ENCODE data around the gene ATAD3C. TPM values are rescaled to one million over a fixed set of nuclear protein-coding genes. Genes with fewer than 3 reads are reported as not detected.
"Not testable (repeated sequence)": the region's sequence is repeated elsewhere in the genome, so short reads cannot be mapped to it uniquely, and the experiment has no call there.

The ATAD3C gene
- polyA plus RNA-seq, 1 donor (not counting 4 experiments of a cell fraction or from before 2014, with no cell fraction given): 0.39 TPM

GRCh38 chr1:1411626-1412025 lies 37.9 kb upstream of the ATAD3C start:
- dilution Hi-C loops (cut with MboI; ENCODE audit: extremely low pct_ligation_motif_present, low sequenced_read_pairs): no loop called here
- FAIRE-seq (no peak), DNase-seq (ENCODE audit: low read depth, low spot score) (no peak)
- H3K4me1 ChIP-seq (ENCODE audit: control insufficient read depth, extremely low read depth, insufficient read depth, low read length): peaks cover 8% of the 10 kb centered on the region
- H3K9me3 ChIP-seq (ENCODE audit: control insufficient read depth, low read depth, low read length): no peaks in the 10 kb centered on the region
- H2AFZ ChIP-seq (ENCODE audit: control insufficient read depth, low read length): no peak overlapping the region
- no peaks in the 10 kb centered on the region for H3K9me1 ChIP-seq (ENCODE audit: control insufficient read depth, extremely low read depth, insufficient read depth, low read length)
- H3K27ac ChIP-seq (ENCODE audit: control insufficient read depth, insufficient read depth, low read length): no peak overlapping the region
- no peaks in the 10 kb centered on the region for H3K27me3 ChIP-seq (ENCODE audit: control insufficient read depth, extremely low read depth, insufficient read depth, low read length)
- peaks cover 5% of the 10 kb centered on the region for H4K20me1 ChIP-seq (ENCODE audit: control insufficient read depth, extremely low read depth, insufficient read depth, low read length)
- H3K4me2 ChIP-seq (ENCODE audit: control insufficient read depth, extremely low read depth, insufficient read depth, low read depth, low read length): no peak overlapping the region
- TF ChIP-seq EZH2 (IDR thresholded peaks at IDR 0.05; ENCODE audit: low read length) (no peak), CTCF (optimal IDR thresholded peaks at IDR 0.05 in 1 of 3, IDR thresholded peaks at IDR 0.05 in 1 of 3, conservative IDR thresholded peaks at IDR 0.05 in 1 of 3; ENCODE audit: extremely low read depth in 1 of 3, insufficient read depth in 2 of 3, low read length in 3 of 3) (no peak)
- peaks cover 0 to 3% of the 10 kb centered on the region in 2 experiments for H3K36me3 ChIP-seq (ENCODE audit: control insufficient read depth in 2 of 2, extremely low read depth in 1 of 2, insufficient read depth in 2 of 2, low read length in 2 of 2)
- H3K4me3 ChIP-seq (ENCODE audit: control insufficient read depth in 2 of 3, extremely low read depth in 1 of 3, insufficient read depth in 2 of 3, low read depth in 1 of 3, low read length in 3 of 3): no peak overlapping the region
- H3K79me2 ChIP-seq (ENCODE audit: control insufficient read depth, insufficient read depth, low read length): peaks cover 30% of the 10 kb centered on the region
- no peak overlapping the region for H3K9ac ChIP-seq (ENCODE audit: control insufficient read depth, extremely low read depth, insufficient read depth, low read length)

- FAIRE-seq; dilution Hi-C loops (cut with MboI; ENCODE audit: extremely low pct_ligation_motif_present, low sequenced_read_pairs); DNase-seq (ENCODE audit: low read depth, low spot score): not testable (repeated sequence)
These were observed 37.1 kb upstream of the ATAD3C start for GRCh38 chr1:1412311-1412902.

GRCh38 chr1:1415751-1416150 lies 33.7 kb upstream of the ATAD3C start:
- Histone ChIP-seq H3K27me3 (ENCODE audit: control insufficient read depth, extremely low read depth, insufficient read depth, low read length) (no peaks in the 10 kb centered on the region), H3K79me2 (ENCODE audit: control insufficient read depth, insufficient read depth, low read length) (no peaks in the 10 kb centered on the region), H4K20me1 (ENCODE audit: control insufficient read depth, extremely low read depth, insufficient read depth, low read length) (no peaks in the 10 kb centered on the region), H2AFZ (ENCODE audit: control insufficient read depth, low read length) (no peak overlapping the region), H3K9ac (ENCODE audit: control insufficient read depth, extremely low read depth, insufficient read depth, low read length) (no peak overlapping the region), H3K4me1 (ENCODE audit: control insufficient read depth, extremely low read depth, insufficient read depth, low read length) (peaks cover 9% of the 10 kb centered on the region), H3K9me1 (ENCODE audit: control insufficient read depth, extremely low read depth, insufficient read depth, low read length) (no peaks in the 10 kb centered on the region), H3K4me2 (ENCODE audit: control insufficient read depth, extremely low read depth, insufficient read depth, low read depth, low read length) (no peak overlapping the region), H3K36me3 (ENCODE audit: control insufficient read depth in 2 of 2, extremely low read depth in 1 of 2, insufficient read depth in 2 of 2, low read length in 2 of 2) (no peaks in the 10 kb centered on the region), H3K9me3 (ENCODE audit: control insufficient read depth, low read depth, low read length) (no peaks in the 10 kb centered on the region), H3K27ac (ENCODE audit: control insufficient read depth, insufficient read depth, low read length) (no peak overlapping the region), H3K4me3 (ENCODE audit: control insufficient read depth in 2 of 3, extremely low read depth in 1 of 3, insufficient read depth in 2 of 3, low read depth in 1 of 3, low read length in 3 of 3) (no peak overlapping the region)
- DNase-seq (ENCODE audit: low read depth, low spot score) (no peak), FAIRE-seq (no peak)
- TF ChIP-seq EZH2 (IDR thresholded peaks at IDR 0.05; ENCODE audit: low read length) (no peak), CTCF (optimal IDR thresholded peaks at IDR 0.05 in 1 of 3, IDR thresholded peaks at IDR 0.05 in 1 of 3, conservative IDR thresholded peaks at IDR 0.05 in 1 of 3; ENCODE audit: extremely low read depth in 1 of 3, insufficient read depth in 2 of 3, low read length in 3 of 3) (no peak)
- dilution Hi-C loops (cut with MboI; ENCODE audit: extremely low pct_ligation_motif_present, low sequenced_read_pairs): no loop called here

More at GRCh38 chr1:1412311-1412902, 37.1 kb upstream of the ATAD3C start:
- H3K9ac ChIP-seq (ENCODE audit: control insufficient read depth, extremely low read depth, insufficient read depth, low read length); H3K27ac ChIP-seq (ENCODE audit: control insufficient read depth, insufficient read depth, low read length); H3K9me3 ChIP-seq (ENCODE audit: control insufficient read depth, low read depth, low read length); H4K20me1 ChIP-seq (ENCODE audit: control insufficient read depth, extremely low read depth, insufficient read depth, low read length); H3K4me2 ChIP-seq (ENCODE audit: control insufficient read depth, extremely low read depth, insufficient read depth, low read depth, low read length); H2AFZ ChIP-seq (ENCODE audit: control insufficient read depth, low read length); H3K36me3 ChIP-seq (ENCODE audit: control insufficient read depth in 2 of 2, extremely low read depth in 1 of 2, insufficient read depth in 2 of 2, low read length in 2 of 2); H3K4me3 ChIP-seq (ENCODE audit: control insufficient read depth in 2 of 3, extremely low read depth in 1 of 3, insufficient read depth in 2 of 3, low read depth in 1 of 3, low read length in 3 of 3); H3K4me1 ChIP-seq (ENCODE audit: control insufficient read depth, extremely low read depth, insufficient read depth, low read length); H3K27me3 ChIP-seq (ENCODE audit: control insufficient read depth, extremely low read depth, insufficient read depth, low read length); H3K9me1 ChIP-seq (ENCODE audit: control insufficient read depth, extremely low read depth, insufficient read depth, low read length): not testable (repeated sequence)
- H3K79me2 ChIP-seq (ENCODE audit: control insufficient read depth, insufficient read depth, low read length): peaks cover 23% of the 10 kb centered on the region

GRCh38 chr1:1417396-1417795 lies 32.1 kb upstream of the ATAD3C start:
- H4K20me1 ChIP-seq (ENCODE audit: control insufficient read depth, extremely low read depth, insufficient read depth, low read length); H3K9me1 ChIP-seq (ENCODE audit: control insufficient read depth, extremely low read depth, insufficient read depth, low read length); DNase-seq (ENCODE audit: low read depth, low spot score); dilution Hi-C loops (cut with MboI; ENCODE audit: extremely low pct_ligation_motif_present, low sequenced_read_pairs); FAIRE-seq; H3K9ac ChIP-seq (ENCODE audit: control insufficient read depth, extremely low read depth, insufficient read depth, low read length); H3K79me2 ChIP-seq (ENCODE audit: control insufficient read depth, insufficient read depth, low read length); H3K9me3 ChIP-seq (ENCODE audit: control insufficient read depth, low read depth, low read length); H3K36me3 ChIP-seq (ENCODE audit: control insufficient read depth in 2 of 2, extremely low read depth in 1 of 2, insufficient read depth in 2 of 2, low read length in 2 of 2); H3K27me3 ChIP-seq (ENCODE audit: control insufficient read depth, extremely low read depth, insufficient read depth, low read length); H3K4me2 ChIP-seq (ENCODE audit: control insufficient read depth, extremely low read depth, insufficient read depth, low read depth, low read length); H3K27ac ChIP-seq (ENCODE audit: control insufficient read depth, insufficient read depth, low read length); H3K4me3 ChIP-seq (ENCODE audit: control insufficient read depth in 2 of 3, extremely low read depth in 1 of 3, insufficient read depth in 2 of 3, low read depth in 1 of 3, low read length in 3 of 3): not testable (repeated sequence)
- H3K4me1 ChIP-seq (ENCODE audit: control insufficient read depth, extremely low read depth, insufficient read depth, low read length): peaks cover 23% of the 10 kb centered on the region
- peak overlapping the region; percentile 3 for H2AFZ ChIP-seq (ENCODE audit: control insufficient read depth, low read length)
